Transverse colon (tissue), 4 donors: Measurements from ENCODE around the gene RFX2. TPM values are rescaled to one million over a fixed set of nuclear protein-coding genes. Genes with fewer than 3 reads are reported as not detected.
"Not testable (repeated sequence)": the region's sequence is repeated elsewhere in the genome, so short reads cannot be mapped to it uniquely, and the experiment has no call there.

Source experiments
- DNase-seq: peaks from one replicate; pipeline ENCODE4 v3.0.0-alpha.2; 2019
- H3K27ac ChIP-seq, 4 donors: fragments of 200-600 bp; sonication (generic); 2 replicates each; pipeline ENCODE4 v1.5.1; 2016 to 2018; ENCODE audit warnings: inconsistent platforms in 4 of 4
- H3K27me3 ChIP-seq: fragments of 200-600 bp; sonication (generic); 2 replicates; pipeline ENCODE4 v1.5.1; 2017; ENCODE audit warnings: inconsistent platforms
- H3K36me3 ChIP-seq, 4 donors: fragments of 200-600 bp; sonication (generic); 2 replicates each; pipeline ENCODE4 v1.5.1; 2017 to 2019; ENCODE audit warnings: inconsistent platforms in 4 of 4
- H3K4me1 ChIP-seq, 4 donors: fragments of 200-600 bp; sonication (generic); 2 replicates each; pipeline ENCODE4 v1.5.1; 2017 to 2020; ENCODE audit warnings: inconsistent platforms in 4 of 4
- H3K4me3 ChIP-seq, 4 donors: fragments of 200-600 bp; sonication (generic); 1 replicate in 1 of 4; 2 replicates in 3 of 4; pipeline versions ENCODE4 v1.5.1 to v1.6.1; 2017 to 2019; ENCODE audit warnings: inconsistent platforms in 4 of 4
- H3K9me3 ChIP-seq, 2 donors: fragments of 200-600 bp; sonication (generic); 2 replicates each; pipeline ENCODE4 v1.5.1; 2017 to 2019; ENCODE audit warnings: inconsistent platforms in 2 of 2
- CTCF ChIP-seq, 5 experiments: fragments of 200-600 bp in 3 of 5; fragments of 450-650 bp in 2 of 5; sonication (generic) in 3 of 5; IDR thresholded peaks; 1 replicate in 2 of 5; 2 replicates in 3 of 5; pipeline ENCODE4 v1.5.1; 2016 to 2017; ENCODE audit warnings: antibody characterized with exemption in 5 of 5, inconsistent platforms in 3 of 5, mild to moderate bottlenecking in 2 of 5, moderate library complexity in 1 of 5
- EP300 ChIP-seq: sonication (generic); formaldehyde crosslinking; IDR thresholded peaks from one replicate; pipeline ENCODE4 v1.6.1; 2017; ENCODE audit warnings: antibody characterized with exemption, low read depth
- POLR2A ChIP-seq: fragments of 450-650 bp; IDR thresholded peaks from one replicate; pipeline ENCODE4 v1.6.1; 2016; ENCODE audit warnings: antibody characterized with exemption, mild to moderate bottlenecking, moderate library complexity
- POLR2AphosphoS5 ChIP-seq, 3 donors: sonication (generic); formaldehyde crosslinking; IDR thresholded peaks; one replicate each; pipeline ENCODE4 v1.6.1; 2016; ENCODE audit warnings: antibody characterized with exemption in 3 of 3
- WGBS, 2 donors: methylation state at CpG; one replicate each; pipeline ENCODE4 v1.1.5; 2018; ENCODE audit warnings: low coverage in 1 of 2; 5-methylcytosine and 5-hydroxymethylcytosine counted together
- in situ Hi-C, 4 donors: fragments of 200-750 bp; cut with MboI; loops; one replicate each; pipeline versions ENCODE4 v1.15.0 to v1.15.1; 2017; ENCODE audit warnings: low sequenced_read_pairs in 3 of 4, low pct_ligation_motif_present in 1 of 4, low pct_unique_long_range_greater_than_20kb in 1 of 4
- intact Hi-C: fragments of 100-400 bp; cut with DNase I; formaldehyde crosslinking; loops from one replicate; pipeline ENCODE4 v1.15.1; 2023; ENCODE audit warnings: low total_unique reads
- total RNA-seq, 4 donors: library from RNA; depleted of rRNA; stranded (reverse); fragments of >200 nt; gene quantifications; one replicate each; pipeline ENCODE4 v1.1.0, GENCODE V29; 2016

Gene RFX2
- total RNA-seq, 4 donors from 2014 or later: 6.1 to 57.5 (median 11.8) TPM

GRCh38 chr19:6032827-6033226 lies 77.5 kb downstream of the RFX2 start:
- no peak for DNase-seq
- in situ Hi-C loops: loop anchor here in 1 of 4 donors (25.0 kb wide), 1 partner anchor 279 kb away; no protein-coding TSS in a partner anchor

GRCh38 chr19:6032381-6032780 lies 77.9 kb downstream of the RFX2 start:
- DNase-seq: no peak
- Histone ChIP-seq H3K9me3 (no peaks in the 10 kb centered on the region), H3K27me3 (no peaks in the 10 kb centered on the region), H3K27ac (no peak overlapping the region), H3K36me3 (peaks cover 0 to 4% (median 0%) of the 10 kb centered on the region in 4 donors), H3K4me3 (no peak overlapping the region), H3K4me1 (no peaks in the 10 kb centered on the region)
- in situ Hi-C loops (loop anchor here in 1 of 4 donors (25.0 kb wide), 1 partner anchor 280 kb away; no protein-coding TSS in a partner anchor), intact Hi-C loops (no loop called here)
- WGBS, 2 donors: 72 to 87% methylated on average over 3 to 4 of the region's 4 CpGs
- no peak for TF ChIP-seq POLR2A

More at GRCh38 chr19:6032827-6033226, 77.5 kb downstream of the RFX2 start:
- H3K27me3 ChIP-seq: no peaks in the 10 kb centered on the region
- H3K4me3 ChIP-seq: no peak overlapping the region
- intact Hi-C loops: no loop called here
- peaks cover 0 to 4% (median 0%) of the 10 kb centered on the region in 4 donors for H3K36me3 ChIP-seq
- no peak overlapping the region for H3K27ac ChIP-seq
- H3K9me3 ChIP-seq: no peaks in the 10 kb centered on the region
- H3K4me1 ChIP-seq: no peaks in the 10 kb centered on the region
- TF ChIP-seq CTCF (IDR thresholded peaks at IDR 0.05): no peak
- TF ChIP-seq EP300: no peak
- no peak for TF ChIP-seq POLR2AphosphoS5 (IDR thresholded peaks at IDR 0.05)
- no peak for TF ChIP-seq POLR2A
- WGBS, 2 donors: 88 to 94% methylated on average over 1 to 9 of the region's 9 CpGs

- no peak for TF ChIP-seq CTCF (IDR thresholded peaks at IDR 0.05)
- TF ChIP-seq POLR2A: no peak
- no peak for TF ChIP-seq POLR2AphosphoS5 (IDR thresholded peaks at IDR 0.05)
- no peak for TF ChIP-seq EP300
- H3K36me3 ChIP-seq: no peaks in the 10 kb centered on the region
- in situ Hi-C loops: loop anchor here in 1 of 4 donors (25.0 kb wide), 1 partner anchor 282 kb away; no protein-coding TSS in a partner anchor
- H3K27ac ChIP-seq: no peak overlapping the region
- intact Hi-C loops: no loop called here
- WGBS, 2 donors: 79 to 88% methylated on average over 3 of the region's 3 CpGs
- no peak for DNase-seq
- no peak overlapping the region for H3K4me3 ChIP-seq
- no peaks in the 10 kb centered on the region for H3K27me3 ChIP-seq
- H3K4me1 ChIP-seq: no peaks in the 10 kb centered on the region
- H3K9me3 ChIP-seq: no peaks in the 10 kb centered on the region
Observed at GRCh38 chr19:6030214-6030507, 80.1 kb downstream of the RFX2 start.

GRCh38 chr19:6026390-6027227 lies 83.7 kb downstream of the RFX2 start:
- TF ChIP-seq POLR2A (no peak), CTCF (IDR thresholded peaks at IDR 0.05) (no peak), EP300 (no peak), POLR2AphosphoS5 (IDR thresholded peaks at IDR 0.05) (no peak)
- Histone ChIP-seq H3K9me3 (no peaks in the 10 kb centered on the region), H3K4me3 (no peak overlapping the region), H3K36me3 (no peaks in the 10 kb centered on the region), H3K4me1 (no peaks in the 10 kb centered on the region), H3K27me3 (no peaks in the 10 kb centered on the region), H3K27ac (no peak overlapping the region)
- intact Hi-C loops (no loop called here), in situ Hi-C loops (loop anchor here in 2 of 4 donors (10.0 to 25.0 kb wide), 2 partner anchors 222 to 286 kb away; partner anchors contain the start of gene NRTN (in 1 of the 2))
- 94 to 98% methylated on average over 8 to 30 of the region's 30 CpGs for WGBS, 2 donors
- DNase-seq: no peak

- DNase-seq, intact Hi-C loops, H3K4me3 ChIP-seq, H3K9me3 ChIP-seq, H3K27ac ChIP-seq, H3K4me1 ChIP-seq, H3K27me3 ChIP-seq, H3K36me3 ChIP-seq: not testable (repeated sequence)
- in situ Hi-C loops: loop anchor here in 2 of 4 donors (10.0 to 25.0 kb wide), 2 partner anchors 220 to 288 kb away; partner anchors contain the start of gene NRTN (in 1 of the 2)
- WGBS, 2 donors: 97% methylated on average over 27 of the region's 27 CpGs; no CpG with 5 or more reads in 1 of the 2 donors
Observed at GRCh38 chr19:6024756-6025155, 85.5 kb downstream of the RFX2 start.
